Coronary artery (tissue), 2 donors: ENCODE data around the gene BICC1.
A peak's percentile ranks its signal among the peaks of the same experiment; 100 is the strongest.

Source experiments
- DNase-seq: peaks from one replicate; pipeline ENCODE4 v3.0.0-alpha.2; 2017; ENCODE audit warnings: low spot score
- H3K27ac ChIP-seq, 2 donors: fragments of 200-600 bp; sonication (generic); one replicate each; pipeline ENCODE4 v1.5.1; 2016 to 2019
- H3K4me3 ChIP-seq: fragments of 200-600 bp; sonication (generic); 2 replicates; pipeline ENCODE4 v1.5.1; 2016; ENCODE audit warnings: mild to moderate bottlenecking, moderate library complexity
- TF ChIP-seq, protein P1 (sequence below): fragments of 200-600 bp; sonication (generic); IDR thresholded peaks from one replicate; pipeline ENCODE4 v1.5.1; 2019; ENCODE audit warnings: antibody characterized with exemption

Gene BICC1

DNA sequence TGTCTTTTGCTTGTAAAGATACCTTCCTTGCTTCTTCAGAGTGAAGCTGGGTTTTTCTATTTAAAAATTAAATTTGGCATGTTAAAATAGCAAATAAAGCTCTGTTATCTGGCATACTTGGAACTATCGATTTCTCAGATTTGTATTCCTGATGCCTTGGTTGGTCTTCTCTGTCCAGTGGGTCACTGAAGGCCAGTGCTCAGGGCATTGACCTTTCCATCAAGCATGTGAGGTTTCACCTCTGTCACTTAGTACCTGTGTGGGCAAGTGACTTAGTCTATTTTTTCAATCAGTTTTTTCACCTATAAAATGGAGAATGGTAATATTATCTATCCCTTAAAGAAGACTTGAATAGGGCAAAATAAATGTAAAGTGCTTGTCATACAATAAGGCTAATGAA lies 311.3 kb downstream of the BICC1 start:
- TF ChIP-seq, protein P1, sequence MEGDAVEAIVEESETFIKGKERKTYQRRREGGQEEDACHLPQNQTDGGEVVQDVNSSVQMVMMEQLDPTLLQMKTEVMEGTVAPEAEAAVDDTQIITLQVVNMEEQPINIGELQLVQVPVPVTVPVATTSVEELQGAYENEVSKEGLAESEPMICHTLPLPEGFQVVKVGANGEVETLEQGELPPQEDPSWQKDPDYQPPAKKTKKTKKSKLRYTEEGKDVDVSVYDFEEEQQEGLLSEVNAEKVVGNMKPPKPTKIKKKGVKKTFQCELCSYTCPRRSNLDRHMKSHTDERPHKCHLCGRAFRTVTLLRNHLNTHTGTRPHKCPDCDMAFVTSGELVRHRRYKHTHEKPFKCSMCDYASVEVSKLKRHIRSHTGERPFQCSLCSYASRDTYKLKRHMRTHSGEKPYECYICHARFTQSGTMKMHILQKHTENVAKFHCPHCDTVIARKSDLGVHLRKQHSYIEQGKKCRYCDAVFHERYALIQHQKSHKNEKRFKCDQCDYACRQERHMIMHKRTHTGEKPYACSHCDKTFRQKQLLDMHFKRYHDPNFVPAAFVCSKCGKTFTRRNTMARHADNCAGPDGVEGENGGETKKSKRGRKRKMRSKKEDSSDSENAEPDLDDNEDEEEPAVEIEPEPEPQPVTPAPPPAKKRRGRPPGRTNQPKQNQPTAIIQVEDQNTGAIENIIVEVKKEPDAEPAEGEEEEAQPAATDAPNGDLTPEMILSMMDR, result no peak
- H3K27ac ChIP-seq, result no peak overlapping the region
- DNase-seq, result no peak
- no peak overlapping the region for H3K4me3 ChIP-seq

DNA sequence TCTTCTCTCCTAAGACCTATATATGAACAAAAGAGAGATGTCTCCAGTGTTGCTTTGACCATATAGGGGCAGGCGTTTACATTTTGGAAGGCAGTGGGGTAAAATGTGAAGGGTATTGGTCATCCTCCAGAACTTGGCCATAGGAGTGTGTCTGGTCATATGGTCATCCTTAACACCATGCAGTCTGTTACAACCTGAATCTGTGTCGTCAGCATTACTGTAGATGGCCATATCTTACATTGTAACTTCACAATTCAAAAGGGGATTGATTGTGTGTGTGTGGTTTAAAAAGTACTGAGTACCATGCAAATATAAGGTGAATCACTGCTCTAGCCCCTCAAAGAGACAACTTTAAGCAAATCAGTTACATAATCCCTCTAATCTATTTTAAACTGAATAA lies 311.7 kb downstream of the BICC1 start:
- TF ChIP-seq, protein P1, result no peak
- no peak overlapping the region for H3K4me3 ChIP-seq
- no peak overlapping the region for H3K27ac ChIP-seq
- DNase-seq, result no peak

DNA sequence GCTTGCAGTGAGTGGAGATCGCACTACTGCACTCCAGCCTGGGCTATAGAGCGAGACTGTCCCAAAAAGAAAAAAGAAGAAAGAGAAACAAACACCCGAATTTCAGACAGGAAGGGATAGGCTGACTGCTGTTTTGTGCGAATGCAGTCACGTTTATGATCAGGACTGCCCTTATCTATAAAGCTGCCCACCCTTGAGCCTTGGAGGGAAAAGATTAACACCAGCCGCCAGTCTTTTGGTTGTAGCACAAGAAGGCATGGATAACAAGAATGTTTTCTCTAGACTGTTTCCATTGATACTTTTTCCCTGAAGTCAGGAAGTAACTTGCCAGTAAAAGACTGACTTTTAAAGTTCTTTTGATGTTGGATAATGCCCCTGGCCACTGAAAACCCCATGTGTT lies 314.0 kb downstream of the BICC1 start:
- H3K4me3 ChIP-seq, result no peak overlapping the region
- TF ChIP-seq, protein P1, result no peak
- DNase-seq, result no peak
- no peak overlapping the region for H3K27ac ChIP-seq

DNA sequence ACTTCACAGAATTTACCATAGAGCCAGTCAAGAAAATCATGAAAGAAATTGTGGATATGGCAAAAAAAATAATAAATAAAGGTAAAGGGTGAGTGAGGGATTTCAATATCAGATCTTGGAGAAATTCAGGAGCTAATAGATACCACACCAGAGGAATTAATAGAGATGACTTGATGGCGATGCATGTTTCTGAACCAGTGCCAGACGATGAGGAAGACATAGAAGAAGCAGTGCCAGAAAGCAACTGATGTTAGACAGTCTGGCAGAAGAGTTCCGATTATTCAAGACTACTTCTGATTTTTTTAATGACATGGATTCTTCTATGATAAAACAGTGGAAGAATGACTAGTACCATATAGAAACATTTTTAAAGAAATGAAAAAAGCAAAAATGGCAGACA lies 314.7 kb downstream of the BICC1 start:
- Histone ChIP-seq H3K4me3 (no peak overlapping the region), H3K27ac (no peak overlapping the region)
- TF ChIP-seq, protein P1, result no peak
- DNase-seq, result no peak

DNA sequence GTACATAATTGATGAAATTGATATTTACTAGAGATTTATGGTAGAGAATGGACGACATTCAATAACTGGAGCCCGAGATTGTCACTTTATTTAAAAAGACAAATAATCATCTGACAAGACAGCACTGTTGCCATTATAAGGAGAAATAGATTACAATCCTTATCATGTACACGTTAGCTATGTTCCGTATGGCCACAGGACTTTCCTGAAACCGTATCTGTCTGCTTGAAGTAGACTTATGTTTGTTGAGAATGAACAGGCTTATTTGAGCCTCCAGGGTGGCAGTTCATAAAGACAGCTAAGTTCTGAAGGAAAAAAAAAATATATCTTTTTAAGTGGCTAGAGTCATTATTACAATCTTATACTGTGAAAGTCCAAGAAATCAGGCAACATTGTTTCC lies 317.2 kb downstream of the BICC1 start:
- no peak for DNase-seq
- no peak overlapping the region for H3K4me3 ChIP-seq
- TF ChIP-seq, protein P1, result no peak
- no peak overlapping the region for H3K27ac ChIP-seq

DNA sequence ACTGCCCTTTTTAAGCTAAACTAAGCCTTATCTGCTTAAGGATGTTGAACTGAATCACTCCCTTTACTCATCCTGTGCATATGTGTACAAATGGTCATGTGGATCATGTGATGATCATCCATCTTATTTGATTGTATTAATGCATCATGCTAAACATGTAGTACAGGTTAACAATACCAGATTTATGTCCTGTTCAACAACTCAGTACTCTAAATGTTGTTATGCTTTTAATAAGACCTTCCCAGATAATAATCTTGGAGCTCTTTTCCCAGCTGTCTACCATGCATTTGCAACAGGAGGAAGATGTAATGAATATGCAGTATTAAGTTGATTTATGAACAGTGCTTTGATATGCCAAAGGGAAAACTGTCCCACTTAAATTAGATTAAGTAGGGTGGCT lies 318.0 kb downstream of the BICC1 start:
- TF ChIP-seq, protein P1, result no peak
- Histone ChIP-seq H3K27ac (no peak overlapping the region), H3K4me3 (no peak overlapping the region)
- DNase-seq, result no peak

DNA sequence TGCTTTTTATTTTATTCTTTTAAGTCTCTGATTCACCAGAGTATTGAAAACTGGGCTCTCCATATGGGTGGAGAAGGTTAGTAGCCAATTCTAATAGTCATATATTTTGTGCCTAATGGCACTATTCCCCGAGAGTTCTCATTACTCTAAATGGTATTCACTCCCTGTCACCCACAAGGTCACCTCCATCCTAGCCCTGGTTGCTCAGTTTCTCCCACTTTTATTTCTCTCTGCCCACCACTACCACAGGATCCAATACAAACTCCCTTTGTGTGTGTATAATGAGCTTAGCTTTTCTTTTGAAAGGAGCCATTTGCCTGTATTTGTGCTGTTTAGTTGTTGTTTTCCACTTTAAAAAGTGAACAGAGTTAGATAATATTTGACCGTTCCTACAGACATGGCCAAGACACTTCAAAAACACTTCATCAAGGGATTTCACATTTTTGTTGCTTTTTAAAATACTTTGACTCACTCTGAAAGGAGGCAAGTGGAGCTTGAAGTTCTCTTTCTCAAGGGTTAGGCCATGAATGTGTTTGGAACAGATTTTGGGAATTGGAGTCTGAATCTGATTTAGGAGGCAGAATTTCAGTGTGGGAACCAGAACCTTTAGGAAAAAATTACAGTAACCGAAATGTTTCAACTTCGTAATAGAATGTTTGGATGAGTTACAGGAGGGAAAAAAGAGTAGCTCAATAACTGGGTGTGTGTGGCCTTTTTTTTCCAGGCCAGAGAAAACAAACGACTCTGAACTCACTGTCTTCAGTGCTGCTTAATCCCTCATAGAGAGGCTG lies 321.3 kb downstream of the BICC1 start:
- DNase-seq, result no peak
- peak overlapping the region; percentile 30 to 68 for H3K27ac ChIP-seq
- TF ChIP-seq, protein P1, result no peak

More for the DNA sequence above, 321.3 kb downstream of the BICC1 start:
- no peak overlapping the region for H3K4me3 ChIP-seq
